HCT116 (cell line): ENCODE measurements around the gene DNAAF5. TPM values are rescaled to one million over a fixed set of nuclear protein-coding genes. Genes with fewer than 3 reads are reported as not detected.

Experiments used
- ATAC-seq: fragments of 200-7000 bp; cut with Tn5 transposase; 2 replicates; pipeline ENCODE4 v1.9.1; 2020; ENCODE audit warnings: mild to moderate bottlenecking, moderate library complexity
- BruUV-seq: library from RNA; stranded (reverse); fragments of 400-500 nt; replicated peaks from 2 replicates; lab custom pipeline; 2021; lab: Mats Ljungman, UMichigan
- CTCF ChIA-PET: fragments of 300-600 bp; sonication (Branson Sonifier 250); formaldehyde crosslinking; loops from one replicate; lab custom pipeline; 2021; ENCODE audit warnings: antibody characterized with exemption; lab: Charles Lee
- POLR2A ChIA-PET: fragments of 300-600, 350-600 bp; sonication (Branson Sonifier 250); formaldehyde crosslinking; loops from one replicate; lab custom pipeline; 2021; ENCODE audit warnings: antibody characterized with exemption; lab: Charles Lee
- RAD21 ChIA-PET, 2 experiments: fragments of 300-600 bp; sonication (Branson Sonifier 250); formaldehyde crosslinking; loops; one replicate each; lab custom pipeline; 2023; ENCODE audit warnings: low total read pairs in 2 of 2; ENCODE audit not compliant: uncharacterized antibody in 2 of 2, unreplicated experiment in 2 of 2, low non-redundant PET in 1 of 2; lab: Charles Lee
- DNase-seq: peaks from one replicate; pipeline ENCODE4 v3.0.0-alpha.2; 2010; ENCODE audit warnings: low read depth, low spot score
- H2AFZ ChIP-seq: fragments of 200-600 bp; shearing (Covaris generic), sonication (generic); 2 replicates; pipeline ENCODE4 v1.6.1; 2017; ENCODE audit warnings: low read depth, mixed run types, mixed read lengths, antibody characterized with exemption, low read length; ENCODE audit not compliant: poor library complexity, severe bottlenecking
- H3K27ac ChIP-seq: 2 replicates; pipeline ENCODE4 v1.5.1; 2012; ENCODE audit warnings: low read depth, low read length
- H3K27me3 ChIP-seq: fragments of 200-600 bp; sonication (generic); 2 replicates; pipeline ENCODE4 v1.6.1; 2016; ENCODE audit warnings: mixed run types, low read length, mixed read lengths; ENCODE audit not compliant: insufficient read depth
- H3K36me3 ChIP-seq, 2 experiments: fragments of 200-500 bp in 1 of 2; fragments of 200-600 bp in 1 of 2; sonication (Bioruptor generic) in 1 of 2; sonication (generic) in 1 of 2; 2 replicates each; pipeline versions ENCODE4 v1.5.1 to v1.6.1; 2014 to 2016; ENCODE audit warnings: low read length in 2 of 2, inconsistent platforms in 1 of 2, mixed read lengths in 1 of 2, mixed run types in 1 of 2; ENCODE audit not compliant: insufficient read depth in 2 of 2, control insufficient read depth in 1 of 2
- H3K4me1 ChIP-seq, 2 experiments: fragments of 200-600 bp in 1 of 2; sonication (generic) in 1 of 2; 2 replicates each; pipeline versions ENCODE4 v1.5.1 to v1.6.1; 2012 to 2017; ENCODE audit warnings: low read length in 2 of 2, inconsistent platforms in 1 of 2, mild to moderate bottlenecking in 1 of 2, mixed read lengths in 1 of 2, mixed run types in 1 of 2, moderate library complexity in 1 of 2; ENCODE audit not compliant: insufficient read depth in 2 of 2, control insufficient read depth in 1 of 2
- H3K4me2 ChIP-seq: fragments of 200-600 bp; sonication (generic); 2 replicates; pipeline ENCODE4 v1.6.1; 2017; ENCODE audit warnings: mixed run types, low read length, mixed read lengths
- H3K4me3 ChIP-seq, 2 experiments: fragments of 200-600 bp in 1 of 2; sonication (generic) in 1 of 2; replicated peaks in 1 of 2; 2 replicates each; pipeline ENCODE4 v1.5.1; 2011 to 2016; ENCODE audit warnings: low read length in 2 of 2, control low read depth in 1 of 2, low read depth in 1 of 2, mild to moderate bottlenecking in 1 of 2, mixed read lengths in 1 of 2, mixed run types in 1 of 2
- H3K79me2 ChIP-seq: fragments of 200-600 bp; sonication (generic); 2 replicates; pipeline ENCODE4 v1.6.1; 2017; ENCODE audit warnings: mild to moderate bottlenecking, mixed run types, low read length, moderate library complexity, mixed read lengths; ENCODE audit not compliant: insufficient read depth
- H3K9ac ChIP-seq: fragments of 200-600 bp; sonication (generic); 2 replicates; pipeline ENCODE4 v1.6.1; 2016; ENCODE audit warnings: low read length, mixed read lengths
- H3K9me2 ChIP-seq: fragments of 200-600 bp; sonication (generic), shearing (Covaris generic); 2 replicates; pipeline ENCODE4 v1.6.1; 2017; ENCODE audit warnings: mixed run types, mild to moderate bottlenecking, moderate library complexity; ENCODE audit not compliant: insufficient read depth
- H3K9me3 ChIP-seq, 2 experiments: fragments of 200-500 bp in 1 of 2; fragments of 200-600 bp in 1 of 2; sonication (Bioruptor generic) in 1 of 2; sonication (generic) in 1 of 2; 2 replicates each; pipeline ENCODE4 v1.6.1; 2014 to 2017; ENCODE audit warnings: low read length in 2 of 2, mixed read lengths in 2 of 2, inconsistent platforms in 1 of 2, low read depth in 1 of 2, mild to moderate bottlenecking in 1 of 2, mixed run types in 1 of 2, moderate library complexity in 1 of 2; ENCODE audit not compliant: control insufficient read depth in 1 of 2, insufficient read depth in 1 of 2
- H4K20me1 ChIP-seq: fragments of 200-600 bp; sonication (generic), shearing (Covaris generic); 2 replicates; pipeline ENCODE4 v1.6.1; 2017; ENCODE audit warnings: mixed run types, mild to moderate bottlenecking, moderate library complexity; ENCODE audit not compliant: insufficient read depth
- CEBPB ChIP-seq: IDR thresholded peaks from 2 replicates; pipeline ENCODE4 v1.6.1; 2012; ENCODE audit warnings: low read depth
- EZH2 ChIP-seq: fragments of 200-600 bp; sonication (generic); IDR thresholded peaks from 2 replicates; pipeline ENCODE4 v1.6.1; 2017; ENCODE audit warnings: antibody characterized with exemption, mixed run types
- EZH2phosphoT487 ChIP-seq: fragments of 200-600 bp; IDR thresholded peaks from 2 replicates; pipeline ENCODE4 v1.6.1; 2018; ENCODE audit warnings: antibody characterized with exemption, borderline replicate concordance
- POLR2A ChIP-seq: IDR thresholded peaks from 2 replicates; pipeline ENCODE4 v1.7.0; 2011; ENCODE audit warnings: borderline replicate concordance; ENCODE audit not compliant: insufficient read depth, insufficient read length; ENCODE audit errors: extremely low read depth
- POLR2AphosphoS5 ChIP-seq: IDR thresholded peaks from 2 replicates; pipeline ENCODE4 v1.6.1; 2011; ENCODE audit warnings: mild to moderate bottlenecking, low read depth, low read length, moderate library complexity
- REST ChIP-seq: IDR thresholded peaks from 2 replicates; pipeline ENCODE4 v1.6.1; 2012; ENCODE audit warnings: low read depth
- YY1 ChIP-seq: IDR thresholded peaks from 2 replicates; pipeline ENCODE4 v1.6.1; 2011; ENCODE audit warnings: low read length, low read depth, moderate library complexity, mild to moderate bottlenecking; ENCODE audit not compliant: insufficient replicate concordance; ENCODE audit errors: extremely low read depth
- ZNF274 ChIP-seq: fragments of 200-500 bp; sonication (Bioruptor generic); IDR thresholded peaks from 2 replicates; pipeline ENCODE4 v1.6.1; 2014; ENCODE audit warnings: mild to moderate bottlenecking, low read depth, low read length, inconsistent platforms
- intact Hi-C: fragments of 100-400 bp; cut with micrococcal nuclease; formaldehyde crosslinking; loops from 2 replicates; pipeline ENCODE4 v1.10.0; 2022
- total RNA-seq: library from RNA; stranded (reverse); gene quantifications from one replicate; pipeline ENCODE4 v1.2.1, GENCODE V29; 2021; ENCODE audit not compliant: unreplicated experiment

DNAAF5 gene
- total RNA-seq, 1 experiment from 2014 or later: 69.4 TPM

- TF ChIP-seq CEBPB: no peak
- TF ChIP-seq POLR2A: no peak
- TF ChIP-seq ZNF274: no peak
- TF ChIP-seq, all 23 proteins: peak for 0
These were observed 37.3 kb downstream of the DNAAF5 start (continued) for GRCh38 chr7:763762-764161.

GRCh38 chr7:765383-765782 is 38.9 kb downstream of the DNAAF5 start:
- ChIA-PET RAD21 (no interaction called here), CTCF (interaction anchor here (1.1 kb wide), 1 partner anchor 443 kb away, joined by 3 read pairs; no protein-coding TSS in a partner anchor), POLR2A (no interaction called here)
- no peak overlapping the region for H2AFZ ChIP-seq
- TF ChIP-seq POLR2AphosphoS5: no peak
- no peak overlapping the region for H3K9ac ChIP-seq
- H3K4me2 ChIP-seq: no peak overlapping the region
- BruUV-seq: no TSS peak
- peaks cover 24 to 35% of the 10 kb centered on the region in 2 experiments; a peak in 3 of 4 replicates for H3K36me3 ChIP-seq
- H3K4me3 ChIP-seq: no peak overlapping the region
- no peaks in the 10 kb centered on the region for H3K4me1 ChIP-seq
- H3K79me2 ChIP-seq: peaks cover 3% of the 10 kb centered on the region; the same call in 1 of the 2 replicates
- H3K9me2 ChIP-seq: no peaks in the 10 kb centered on the region
- ATAC-seq (no peak), DNase-seq (no peak)
- no peak overlapping the region for H3K27ac ChIP-seq
- no peaks in the 10 kb centered on the region for H3K9me3 ChIP-seq
- H3K27me3 ChIP-seq: no peaks in the 10 kb centered on the region
- intact Hi-C loops: no loop called here
- no peaks in the 10 kb centered on the region for H4K20me1 ChIP-seq

GRCh38 chr7:767580-767940 is 41.1 kb downstream of the DNAAF5 start:
- Histone ChIP-seq H3K27ac (no peak overlapping the region), H3K79me2 (peaks cover 3% of the 10 kb centered on the region; the same call in 1 of the 2 replicates), H3K9me3 (no peaks in the 10 kb centered on the region), H3K4me3 (no peak overlapping the region), H3K27me3 (no peaks in the 10 kb centered on the region), H3K4me1 (no peaks in the 10 kb centered on the region), H3K9me2 (no peaks in the 10 kb centered on the region), H3K9ac (no peak overlapping the region), H3K36me3 (peaks cover 22 to 32% of the 10 kb centered on the region in 2 experiments; a peak in 3 of 4 replicates), H4K20me1 (no peaks in the 10 kb centered on the region), H3K4me2 (no peak overlapping the region), H2AFZ (no peak overlapping the region)
- TF ChIP-seq EZH2 (no peak), ZNF274 (no peak), REST (no peak), YY1 (no peak), EZH2phosphoT487 (no peak)
- no TSS peak for BruUV-seq
- ChIA-PET POLR2A (no interaction called here), CTCF (interaction anchor here (0.7 kb wide), 1 partner anchor 441 kb away, joined by 3 read pairs; no protein-coding TSS in a partner anchor), RAD21 (no interaction called here)
- DNase-seq: no peak
- intact Hi-C loops: no loop called here
- no peak for ATAC-seq
